SK-N-SH treated with all-trans-retinoic acid at 6 μM for 48 hours (cell line): ENCODE results near the gene PSME3.

Experiments used
- ESRRG ChIP-seq: fragments of 250-450 bp; sonication (Bioruptor Pico); IDR thresholded peaks from 2 replicates; pipeline ENCODE4 v1.6.1; 2021; ENCODE audit warnings: mild to moderate bottlenecking
- ISL1 ChIP-seq: fragments of 250-450 bp; sonication (Bioruptor Pico); IDR thresholded peaks from 2 replicates; pipeline ENCODE4 v2.1.2; 2022; ENCODE audit warnings: mild to moderate bottlenecking, moderate library complexity
- OSR1 ChIP-seq: fragments of 250-450 bp; sonication (Bioruptor Pico); IDR thresholded peaks from 2 replicates; pipeline ENCODE4 v1.8.0; 2022; ENCODE audit warnings: moderate library complexity, mild to moderate bottlenecking, inconsistent platforms
- TCF4 ChIP-seq: fragments of 250-450 bp; sonication (Bioruptor Pico); IDR thresholded peaks from 2 replicates; pipeline ENCODE4 v1.8.0; 2021; ENCODE audit warnings: mild to moderate bottlenecking, moderate library complexity, borderline replicate concordance
- TOX ChIP-seq: fragments of 250-450 bp; sonication (Bioruptor Pico); IDR thresholded peaks from 2 replicates; pipeline ENCODE4 v1.8.0; 2021; ENCODE audit warnings: mild to moderate bottlenecking, moderate library complexity, borderline replicate concordance
- ZFP30 ChIP-seq: fragments of 450-650 bp; formaldehyde crosslinking; IDR thresholded peaks from 2 replicates; pipeline ENCODE4 v1.5.0; 2022; ENCODE audit warnings: mild to moderate bottlenecking, moderate library complexity
- ZNF565 ChIP-seq: fragments of 450-650 bp; formaldehyde crosslinking; conservative IDR thresholded peaks from 2 replicates; pipeline ENCODE4 v1.5.0; 2020; ENCODE audit warnings: low read depth, mild to moderate bottlenecking, moderate library complexity
- ZNF70 ChIP-seq: fragments of 450-650 bp; formaldehyde crosslinking; IDR thresholded peaks from 2 replicates; pipeline ENCODE4 v1.5.0; 2020; ENCODE audit warnings: mild to moderate bottlenecking, moderate library complexity
- TF ChIP-seq, protein P1 (sequence below): fragments of 250-450 bp; sonication (Bioruptor Pico); IDR thresholded peaks from 2 replicates; pipeline ENCODE4 v1.8.0; 2021; ENCODE audit warnings: low read depth, mild to moderate bottlenecking, moderate library complexity, borderline replicate concordance
- TF ChIP-seq, protein P2 (sequence below): fragments of 250-450 bp; sonication (Bioruptor Pico); IDR thresholded peaks from 2 replicates; pipeline ENCODE4 v1.8.0; 2020; ENCODE audit warnings: mild to moderate bottlenecking, moderate library complexity, borderline replicate concordance

GRCh38 chr17:42830971-42831370 lies 2.2 kb upstream of the PSME3 start:
- TF ChIP-seq OSR1 (CRISPR knock-in tag): no peak
- no peak for TF ChIP-seq ZFP30 (CRISPR knock-in tag)
- no peak for TF ChIP-seq ZNF70
- TF ChIP-seq, protein P1, sequence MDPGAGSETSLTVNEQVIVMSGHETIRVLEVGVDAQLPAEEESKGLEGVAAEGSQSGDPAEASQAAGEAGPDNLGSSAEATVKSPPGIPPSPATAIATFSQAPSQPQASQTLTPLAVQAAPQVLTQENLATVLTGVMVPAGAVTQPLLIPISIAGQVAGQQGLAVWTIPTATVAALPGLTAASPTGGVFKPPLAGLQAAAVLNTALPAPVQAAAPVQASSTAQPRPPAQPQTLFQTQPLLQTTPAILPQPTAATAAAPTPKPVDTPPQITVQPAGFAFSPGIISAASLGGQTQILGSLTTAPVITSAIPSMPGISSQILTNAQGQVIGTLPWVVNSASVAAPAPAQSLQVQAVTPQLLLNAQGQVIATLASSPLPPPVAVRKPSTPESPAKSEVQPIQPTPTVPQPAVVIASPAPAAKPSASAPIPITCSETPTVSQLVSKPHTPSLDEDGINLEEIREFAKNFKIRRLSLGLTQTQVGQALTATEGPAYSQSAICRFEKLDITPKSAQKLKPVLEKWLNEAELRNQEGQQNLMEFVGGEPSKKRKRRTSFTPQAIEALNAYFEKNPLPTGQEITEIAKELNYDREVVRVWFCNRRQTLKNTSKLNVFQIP (CRISPR knock-in tag): no peak
- no peak for TF ChIP-seq TCF4 (CRISPR knock-in tag)
- TF ChIP-seq ISL1 (CRISPR knock-in tag): no peak
- TF ChIP-seq ZNF565 (CRISPR knock-in tag): no peak
- TF ChIP-seq, protein P2, sequence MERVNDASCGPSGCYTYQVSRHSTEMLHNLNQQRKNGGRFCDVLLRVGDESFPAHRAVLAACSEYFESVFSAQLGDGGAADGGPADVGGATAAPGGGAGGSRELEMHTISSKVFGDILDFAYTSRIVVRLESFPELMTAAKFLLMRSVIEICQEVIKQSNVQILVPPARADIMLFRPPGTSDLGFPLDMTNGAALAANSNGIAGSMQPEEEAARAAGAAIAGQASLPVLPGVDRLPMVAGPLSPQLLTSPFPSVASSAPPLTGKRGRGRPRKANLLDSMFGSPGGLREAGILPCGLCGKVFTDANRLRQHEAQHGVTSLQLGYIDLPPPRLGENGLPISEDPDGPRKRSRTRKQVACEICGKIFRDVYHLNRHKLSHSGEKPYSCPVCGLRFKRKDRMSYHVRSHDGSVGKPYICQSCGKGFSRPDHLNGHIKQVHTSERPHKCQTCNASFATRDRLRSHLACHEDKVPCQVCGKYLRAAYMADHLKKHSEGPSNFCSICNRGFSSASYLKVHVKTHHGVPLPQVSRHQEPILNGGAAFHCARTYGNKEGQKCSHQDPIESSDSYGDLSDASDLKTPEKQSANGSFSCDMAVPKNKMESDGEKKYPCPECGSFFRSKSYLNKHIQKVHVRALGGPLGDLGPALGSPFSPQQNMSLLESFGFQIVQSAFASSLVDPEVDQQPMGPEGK: no peak
- no peak for TF ChIP-seq ESRRG (CRISPR knock-in tag)
- TF ChIP-seq TOX (CRISPR knock-in tag): no peak
